ENCODE measurements around the gene DDAH2.

DDAH2 gene

DNA sequence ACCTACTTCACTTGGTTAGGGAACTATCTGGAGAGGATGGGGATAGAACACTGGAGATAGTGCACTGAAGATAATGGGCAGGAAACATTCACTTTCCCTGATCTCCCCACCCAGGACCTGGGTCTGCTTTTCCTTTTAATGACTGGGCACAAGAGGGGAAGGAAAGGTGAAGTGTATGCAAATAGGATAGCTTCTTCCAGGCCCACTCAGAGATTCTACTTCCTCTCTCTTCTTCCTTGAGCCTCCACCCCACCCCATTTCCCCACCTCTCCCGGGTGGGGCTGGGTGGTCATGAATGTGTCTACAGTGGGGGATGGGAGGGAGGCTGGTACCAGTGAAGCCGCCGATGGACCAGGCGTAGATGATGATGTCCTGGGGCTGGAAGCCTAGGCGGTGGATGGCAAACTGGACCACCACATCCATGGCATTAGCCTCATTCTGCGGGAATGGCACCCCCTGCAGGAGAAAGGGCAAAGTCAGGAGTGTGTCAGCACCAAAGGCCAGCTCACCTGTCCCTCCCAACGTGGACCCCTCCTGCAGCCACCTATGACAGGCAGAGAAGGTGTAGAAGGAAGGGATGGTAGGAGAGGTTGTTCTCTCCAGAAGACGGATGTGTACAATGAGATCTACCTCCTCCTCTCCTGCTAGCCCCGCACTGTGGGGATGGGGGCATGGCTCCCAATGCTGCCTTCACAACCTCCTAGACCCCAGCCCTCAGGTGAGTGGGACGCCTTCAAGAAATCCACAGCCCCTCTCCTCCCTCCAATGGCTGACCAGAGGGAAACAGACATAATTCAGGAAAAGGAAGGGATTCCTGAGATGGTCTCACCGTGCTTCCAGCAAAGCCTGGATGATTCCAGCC lies 39.6 kb downstream of the DDAH2 start:
- DNase-seq (ENCODE audit: low read depth): no peak

DNA sequence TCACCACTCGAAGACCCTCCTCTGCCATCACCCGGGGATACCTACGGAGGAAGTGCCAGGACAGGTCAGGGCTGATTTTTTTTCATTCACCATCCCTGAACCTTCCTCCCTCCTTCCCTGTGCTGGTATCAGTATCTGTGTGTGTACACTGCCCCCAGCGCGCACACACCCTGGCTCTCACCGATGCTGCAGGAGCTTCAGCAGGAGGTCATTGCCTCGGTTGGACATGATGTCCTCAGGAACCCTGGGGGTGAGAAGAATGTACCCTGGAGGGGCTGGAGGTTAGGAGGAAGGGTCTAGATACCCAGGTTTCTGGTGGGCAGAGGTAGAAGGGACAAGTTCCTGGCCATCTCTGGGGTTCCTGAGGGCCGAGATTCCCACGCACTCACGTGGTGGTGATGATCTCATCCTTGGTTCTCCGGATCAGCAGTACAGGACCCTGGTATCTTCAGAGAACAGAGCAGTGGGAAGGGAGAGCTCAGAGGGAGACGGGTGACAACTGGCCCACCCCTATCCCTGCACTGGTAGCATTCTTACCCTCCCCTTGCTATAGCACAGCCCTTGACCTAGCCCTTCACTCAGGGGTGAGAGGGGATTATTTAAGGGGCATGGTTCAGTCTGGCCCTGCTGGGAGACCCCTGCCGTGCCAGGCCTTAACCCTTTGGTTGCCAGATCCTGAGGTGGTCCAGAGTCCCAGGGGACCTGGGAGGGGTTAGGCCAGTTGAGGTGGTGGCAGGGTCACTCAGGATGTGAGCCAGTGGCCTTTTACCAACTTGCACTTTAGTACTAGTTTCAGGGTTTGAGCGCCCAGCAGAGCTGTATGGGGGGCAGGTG lies 41.0 kb downstream of the DDAH2 start:
- no peak for DNase-seq (ENCODE audit: low read depth)

DNA sequence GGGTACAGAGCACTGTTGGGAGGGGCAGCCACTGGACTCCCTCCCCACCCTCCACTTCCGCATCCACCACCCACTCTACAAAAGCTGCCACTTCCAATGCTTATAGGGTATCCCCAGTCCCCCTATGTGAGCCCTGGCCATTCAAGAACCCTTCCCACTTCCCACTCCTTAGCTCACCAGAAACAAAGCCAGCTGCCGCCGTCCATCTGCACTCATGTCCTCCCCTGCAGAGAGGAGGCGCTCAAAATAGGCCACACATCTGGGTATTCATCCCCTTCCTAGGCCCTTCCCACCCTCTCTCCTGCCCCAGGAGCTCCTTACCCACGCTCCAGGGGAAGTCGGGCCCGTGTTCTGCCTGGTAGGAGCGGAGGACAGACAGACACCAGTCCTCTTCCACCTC lies 41.8 kb downstream of the DDAH2 start:
- no peak for DNase-seq (ENCODE audit: low read depth)

DNA sequence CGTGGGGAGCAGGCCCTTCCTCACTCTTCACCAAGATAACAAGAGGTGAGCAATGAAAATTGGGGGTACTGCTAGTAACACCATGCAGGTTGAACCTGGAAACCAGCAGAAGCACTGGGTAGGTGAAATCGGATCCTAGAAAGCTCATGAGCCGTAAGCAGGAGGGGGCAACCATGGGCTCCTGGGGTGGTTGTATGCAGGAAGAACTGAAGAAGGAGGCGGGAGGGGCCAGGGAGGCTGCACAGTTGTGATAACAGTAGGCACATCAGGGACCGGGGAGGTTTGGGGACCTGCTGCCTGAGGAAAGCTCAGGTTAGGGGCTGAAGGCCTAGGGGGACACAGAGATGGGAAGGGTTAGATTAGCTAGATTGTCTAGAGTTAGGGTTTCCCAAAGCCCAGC lies 42.6 kb downstream of the DDAH2 start:
- DNase-seq (ENCODE audit: low read depth): no peak

DNA sequence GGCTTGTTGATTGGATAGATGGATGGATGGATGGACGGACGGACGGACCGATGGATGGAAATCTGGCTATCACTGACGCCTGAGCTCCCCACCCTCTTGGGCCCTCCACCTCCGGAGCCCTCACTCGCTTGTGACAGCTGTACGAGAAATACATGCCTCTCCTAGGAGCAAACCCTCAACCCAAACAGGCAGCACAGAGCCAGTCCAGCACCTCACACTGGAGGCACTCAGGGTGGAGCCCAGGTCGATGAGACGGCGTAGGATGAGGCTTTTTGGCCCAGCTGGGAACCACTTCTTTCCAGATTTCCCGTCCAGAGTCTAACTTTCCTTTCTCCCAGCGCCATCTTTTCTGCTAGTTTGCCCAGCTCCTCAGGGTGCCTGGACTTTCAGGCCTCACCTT lies 45.5 kb downstream of the DDAH2 start:
- DNase-seq (ENCODE audit: low read depth): no peak

DNA sequence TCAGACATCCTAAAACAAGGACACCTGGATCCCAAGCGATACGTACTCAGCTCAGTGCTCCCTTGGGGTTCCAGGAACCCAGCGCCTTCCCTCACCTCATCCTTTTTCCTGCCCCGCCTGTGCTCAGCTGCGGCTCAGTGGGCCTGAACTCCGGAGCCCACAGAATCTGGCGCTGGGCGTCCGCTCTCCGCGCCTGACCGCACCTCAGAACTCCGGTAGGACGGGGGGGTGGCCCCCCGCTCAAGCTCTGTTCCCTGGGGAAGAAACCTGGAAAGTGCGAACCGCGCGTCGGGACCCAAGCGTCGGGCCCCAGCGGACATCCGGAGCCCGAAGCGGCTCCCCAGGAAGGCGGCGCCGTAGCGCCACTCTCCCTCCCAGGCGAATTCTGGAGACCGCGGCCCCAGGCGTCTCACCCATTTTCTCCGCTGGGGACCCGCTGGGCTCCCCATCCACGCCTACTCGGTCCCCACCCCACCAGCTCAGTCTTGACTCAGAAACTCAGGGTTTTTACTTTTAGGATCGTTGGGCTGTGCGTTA lies 47.9 kb downstream of the DDAH2 start:
- DNase-seq (ENCODE audit: low read depth): no peak

DNA sequence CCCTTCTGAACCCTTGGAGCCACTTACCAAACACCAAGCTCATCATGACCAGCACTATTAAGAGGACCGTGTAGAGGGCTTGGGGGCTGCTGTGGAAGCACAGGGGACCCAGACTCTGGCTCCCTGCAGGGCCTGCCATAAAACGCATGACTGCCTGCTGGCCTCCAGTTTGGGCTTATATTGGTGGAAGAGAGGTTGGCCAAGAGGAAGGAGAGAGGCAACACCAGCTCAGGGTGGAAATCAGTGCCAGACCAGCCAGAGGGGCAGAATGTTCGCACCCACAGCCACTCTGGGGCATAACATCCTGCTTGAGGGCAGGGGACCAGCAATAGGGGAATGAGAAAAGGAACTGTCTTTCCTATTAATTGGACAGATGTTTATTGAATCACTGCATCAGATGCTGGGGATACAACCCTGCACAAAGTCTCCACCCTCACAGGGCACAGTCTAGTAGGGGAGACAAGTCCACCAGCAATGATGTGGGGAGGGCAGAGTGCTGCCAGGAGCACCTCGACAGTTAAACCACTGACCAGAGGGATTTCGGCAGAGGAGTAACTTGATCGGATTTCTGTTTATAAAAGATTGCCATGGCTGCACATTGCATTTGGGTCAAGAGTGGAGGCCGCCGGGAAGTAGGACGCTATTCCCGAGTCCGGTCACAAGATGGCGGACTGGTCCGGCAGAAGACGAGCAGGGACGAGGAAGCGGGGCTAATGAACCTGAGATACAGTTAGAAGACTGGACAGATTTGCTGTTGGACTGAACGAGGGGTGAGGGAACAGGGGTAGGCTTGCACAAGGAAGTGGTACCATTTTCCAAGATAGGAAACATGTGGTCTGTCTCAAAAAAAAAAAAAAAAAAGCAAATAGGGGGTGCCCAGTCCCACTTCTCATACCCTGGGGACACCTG lies 48.6 kb downstream of the DDAH2 start, which contains the start of gene LY6G5C:
TSS of gene LY6G5C (minus strand) at position 842 of the 909 bp plus-strand sequence. CDS start at position 148, 694 bp downstream.
- peak; percentile 43 for DNase-seq (ENCODE audit: low read depth)

DNA sequence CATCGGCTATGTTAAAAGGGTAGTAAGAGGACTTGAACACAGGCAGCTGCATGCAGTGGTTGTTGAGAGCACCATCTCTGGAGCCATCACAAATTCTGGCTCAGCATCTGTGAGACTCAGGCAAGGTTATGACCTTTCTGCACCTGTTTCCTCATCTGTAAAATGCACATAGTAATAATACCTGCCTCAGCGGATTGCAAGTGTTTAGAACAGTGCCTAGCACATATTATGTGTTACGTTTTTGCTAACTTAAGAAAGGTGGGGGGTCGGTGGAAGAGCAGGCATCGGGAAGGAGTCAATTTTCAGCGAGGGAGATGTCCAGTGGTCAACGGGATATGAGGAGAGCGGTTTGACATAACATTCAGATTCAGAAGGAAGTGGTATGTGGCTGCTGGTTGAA lies 51.1 kb downstream of the DDAH2 start:
- DNase-seq (ENCODE audit: low read depth): no peak

All from activated T-cell treated with anti-CD3 and anti-CD28 coated beads for 1 hour (primary cell).